Spleen (tissue), 11 donors: Measurements from ENCODE around the gene DAB2IP. TPM values are rescaled to one million over a fixed set of nuclear protein-coding genes. Genes with fewer than 3 reads are reported as not detected.

Experiments
- DNase-seq: peaks from one replicate; pipeline ENCODE4 v3.0.0-alpha.2; 2020
- H3K27ac ChIP-seq, 8 donors: fragments of 200-600 bp; sonication (generic) in 7 of 8; 1 replicate in 4 of 8; 2 replicates in 4 of 8; pipeline versions ENCODE4 v1.5.0 to v1.8.0; 2016 to 2021; ENCODE audit warnings: inconsistent platforms in 4 of 8, mild to moderate bottlenecking in 4 of 8, moderate library complexity in 1 of 8
- H3K27me3 ChIP-seq, 7 donors: fragments of 200-600 bp; sonication (generic) in 6 of 7; replicated peaks in 1 of 7; 1 replicate in 4 of 7; 2 replicates in 3 of 7; pipeline versions ENCODE4 v1.5.0 to v1.8.0; 2016 to 2021; ENCODE audit warnings: inconsistent platforms in 3 of 7, mild to moderate bottlenecking in 1 of 7
- H3K36me3 ChIP-seq, 6 donors: fragments of 200-600 bp; sonication (generic) in 5 of 6; 1 replicate in 4 of 6; 2 replicates in 2 of 6; pipeline versions ENCODE4 v1.5.0 to v1.8.0; 2016 to 2021; ENCODE audit warnings: inconsistent platforms in 2 of 6
- H3K4me1 ChIP-seq, 6 donors: fragments of 200-600 bp; sonication (generic) in 5 of 6; 1 replicate in 3 of 6; 2 replicates in 3 of 6; pipeline versions ENCODE4 v1.5.0 to v1.8.0; 2016 to 2021; ENCODE audit warnings: inconsistent platforms in 3 of 6
- H3K4me3 ChIP-seq, 8 donors: fragments of 200-600 bp; sonication (generic) in 7 of 8; 1 replicate in 4 of 8; 2 replicates in 4 of 8; pipeline versions ENCODE4 v1.5.0 to v1.8.0; 2016 to 2021; ENCODE audit warnings: inconsistent platforms in 4 of 8, mild to moderate bottlenecking in 4 of 8, moderate library complexity in 2 of 8
- H3K9me3 ChIP-seq, 8 donors: fragments of 200-600 bp; sonication (generic) in 7 of 8; 1 replicate in 4 of 8; 2 replicates in 4 of 8; pipeline versions ENCODE4 v1.5.0 to v1.8.0; 2016 to 2021; ENCODE audit warnings: inconsistent platforms in 4 of 8
- CTCF ChIP-seq, 11 experiments: fragments of 200-600 bp in 7 of 11; fragments of 450-650 bp in 4 of 11; sonication (generic) in 4 of 11; IDR thresholded peaks in 8 of 11; conservative IDR thresholded peaks in 3 of 11; 1 replicate in 7 of 11; 2 replicates in 4 of 11; pipeline versions ENCODE4 v1.4.0 to v1.8.0; 2016 to 2021; ENCODE audit warnings: antibody characterized with exemption in 11 of 11, inconsistent platforms in 4 of 11, mild to moderate bottlenecking in 1 of 11
- POLR2A ChIP-seq, 3 donors: fragments of 450-650 bp; IDR thresholded peaks; one replicate each; pipeline ENCODE4 v1.5.1; 2017; ENCODE audit warnings: antibody characterized with exemption in 3 of 3, mild to moderate bottlenecking in 1 of 3
- POLR2AphosphoS5 ChIP-seq, 3 donors: sonication (generic); formaldehyde crosslinking; IDR thresholded peaks; one replicate each; pipeline ENCODE4 v1.5.1; 2017; ENCODE audit warnings: antibody characterized with exemption in 3 of 3
- WGBS, 5 donors: extraction: QIAGEN DNeasy Blood & Tissue Kit in 3 of 5; methylation state at CpG; one replicate each; pipeline versions ENCODE4 v1.1.5 to v1.1.7; 2013 to 2018; 5-methylcytosine and 5-hydroxymethylcytosine counted together
- intact Hi-C: fragments of 100-400 bp; cut with DNase I; formaldehyde crosslinking; loops from one replicate; pipeline ENCODE4 v1.15.0; 2023; ENCODE audit warnings: low total_unique reads
- polyA plus RNA-seq, 3 donors: library from polyadenylated mRNA; stranded (reverse); fragments of 200-250 nt; gene quantifications; one replicate each; pipeline ENCODE4 v1.2.1, GENCODE V29; 2013
- total RNA-seq, 7 donors: library from RNA; depleted of rRNA in 3 of 7; stranded (reverse); fragments of >200 nt in 3 of 7; fragmentation: NEBNext Ultra II Directional in 4 of 7; extraction: Animal tissue kit (Norgen Biotek cat#: 25700) in 4 of 7; gene quantifications; one replicate each; pipeline versions ENCODE4 v1.1.0 to v1.2.1, GENCODE V29; 2016 to 2021
- donor health status: healthy with polysubstance abuse.
- donor health status: DM: no; HTN: no; CAD: no; lungs with moderate emphysema.
- donor health status: DM: no; HTN: no; CAD: no.
- donor health status: Bipolar disorder and iron deficiency.
- donor health status: healthy.
- donor health status: DM: no; HTN: no; CAD: no.
- donor health status: DM: yes; HTN: yes; CAD: no.

Gene DAB2IP
- total and polyA plus RNA-seq, 10 donors = 5.0 to 83.0 (median 38.1) TPM

- no peak for DNase-seq
- Histone ChIP-seq H3K4me3 (no peak overlapping the region), H3K36me3 (no peaks in the 10 kb centered on the region), H3K9me3 (peaks cover 0 to 3% (median 0%) of the 10 kb centered on the region in 8 donors), H3K27me3 (peaks cover 0 to 7% (median 0%) of the 10 kb centered on the region in 7 donors), H3K27ac (no peak overlapping the region), H3K4me1 (peaks cover 0 to 41% (median 17%) of the 10 kb centered on the region in 6 donors)
- intact Hi-C loops = no loop called here
- no peak for TF ChIP-seq CTCF (IDR thresholded peaks at IDR 0.05 in 8 of 11, conservative IDR thresholded peaks at IDR 0.05 in 3 of 11)
- TF ChIP-seq POLR2AphosphoS5 (IDR thresholded peaks at IDR 0.05) = no peak
- TF ChIP-seq POLR2A (IDR thresholded peaks at IDR 0.05) = no peak
- 91 to 96% (median 92%) methylated on average over 8 of the region's 8 CpGs for WGBS, 5 donors
Measured at GRCh38 chr9:121638399-121638798, 13.0 kb upstream of the DAB2IP start.

- TF ChIP-seq POLR2A (IDR thresholded peaks at IDR 0.05) (no peak), CTCF (IDR thresholded peaks at IDR 0.05 in 8 of 11, conservative IDR thresholded peaks at IDR 0.05 in 3 of 11) (no peak), POLR2AphosphoS5 (IDR thresholded peaks at IDR 0.05) (no peak)
- intact Hi-C loops = no loop called here
- H3K4me1 ChIP-seq = peaks cover 0 to 40% (median 17%) of the 10 kb centered on the region in 6 donors
- no peak overlapping the region for H3K4me3 ChIP-seq
- peaks cover 0 to 3% (median 0%) of the 10 kb centered on the region in 8 donors for H3K9me3 ChIP-seq
- no peak overlapping the region for H3K27ac ChIP-seq
- H3K36me3 ChIP-seq = no peaks in the 10 kb centered on the region
- 87 to 97% (median 95%) methylated on average over 5 of the region's 5 CpGs for WGBS, 5 donors
- H3K27me3 ChIP-seq = peaks cover 0 to 7% (median 0%) of the 10 kb centered on the region in 7 donors
- no peak for DNase-seq
Measured at GRCh38 chr9:121638901-121639592, 12.4 kb upstream of the DAB2IP start.

- no peak overlapping the region for H3K4me3 ChIP-seq
- peaks cover 0 to 7% (median 0%) of the 10 kb centered on the region in 7 donors for H3K27me3 ChIP-seq
- peaks cover 0 to 3% (median 0%) of the 10 kb centered on the region in 8 donors for H3K9me3 ChIP-seq
- TF ChIP-seq CTCF (IDR thresholded peaks at IDR 0.05 in 8 of 11, conservative IDR thresholded peaks at IDR 0.05 in 3 of 11) (no peak), POLR2AphosphoS5 (IDR thresholded peaks at IDR 0.05) (no peak), POLR2A (IDR thresholded peaks at IDR 0.05) (no peak)
- H3K4me1 ChIP-seq = peaks cover 0 to 34% (median 12%) of the 10 kb centered on the region in 6 donors
- no peak for DNase-seq
- H3K36me3 ChIP-seq = no peaks in the 10 kb centered on the region
- H3K27ac ChIP-seq = no peak overlapping the region
- WGBS, 5 donors = 89 to 98% (median 93%) methylated on average over 2 to 6 of the region's 6 CpGs
- intact Hi-C loops = no loop called here
Measured at GRCh38 chr9:121639619-121640018, 11.8 kb upstream of the DAB2IP start.

GRCh38 chr9:121640076-121640475 is 11.4 kb upstream of the DAB2IP start:
- Histone ChIP-seq H3K4me3 (no peak overlapping the region), H3K27me3 (peaks cover 0 to 10% (median 0%) of the 10 kb centered on the region in 7 donors), H3K36me3 (no peaks in the 10 kb centered on the region), H3K27ac (no peak overlapping the region), H3K9me3 (peaks cover 0 to 3% (median 0%) of the 10 kb centered on the region in 8 donors), H3K4me1 (peaks cover 0 to 32% (median 11%) of the 10 kb centered on the region in 6 donors)
- TF ChIP-seq CTCF (IDR thresholded peaks at IDR 0.05 in 8 of 11, conservative IDR thresholded peaks at IDR 0.05 in 3 of 11) (peak in 8 of 11 experiments; percentile 22 to 66 (median 46)), POLR2A (IDR thresholded peaks at IDR 0.05) (no peak)
- DNase-seq = no peak
- WGBS, 5 donors = 68 to 92% (median 74%) methylated on average over 9 of the region's 9 CpGs
- intact Hi-C loops = no loop called here
